Stimulated activated CD4-positive, alpha-beta T cell treated with anti-CD3 and anti-CD28 coated beads, Interleukin-15, amount 100 ng/mL, for 24 hours (primary cell): ENCODE data around the gene CNIH3.
"Not testable (repeated sequence)": the region's sequence is repeated elsewhere in the genome, so short reads cannot be mapped to it uniquely, and the experiment has no call there.

Experiments used
- DNase-seq: peaks from one replicate; pipeline ENCODE4 v3.0.0-alpha.2; 2020

The CNIH3 gene

GRCh38 chr1:224615861-224616755 is at the start of gene CNIH3:
TSS of gene CNIH3 (plus strand) at chr1:224616317. CDS start at chr1:224617175, 858 bp downstream.
- DNase-seq = peak; percentile 59

GRCh38 chr1:224566492-224566891 is 49.6 kb upstream of the CNIH3 start:
- DNase-seq = not testable (repeated sequence)

- DNase-seq = no peak
Measured at GRCh38 chr1:224569276-224569675, 46.8 kb upstream of the CNIH3 start.

- not testable (repeated sequence) for DNase-seq
Measured at GRCh38 chr1:224571975-224572374, 44.1 kb upstream of the CNIH3 start.

- no peak for DNase-seq
Measured at GRCh38 chr1:224579526-224579925, 36.6 kb upstream of the CNIH3 start.

- DNase-seq = no peak
Measured at GRCh38 chr1:224580006-224580405, 36.1 kb upstream of the CNIH3 start.

- no peak for DNase-seq
Measured at GRCh38 chr1:224582041-224582440, 34.1 kb upstream of the CNIH3 start.

GRCh38 chr1:224583774-224584173 is 32.3 kb upstream of the CNIH3 start:
- no peak for DNase-seq

- DNase-seq = no peak
Measured at GRCh38 chr1:224585051-224585450, 31.1 kb upstream of the CNIH3 start.

- no peak for DNase-seq
Measured at GRCh38 chr1:224587051-224587450, 29.1 kb upstream of the CNIH3 start.

- no peak for DNase-seq
Measured at GRCh38 chr1:224588515-224588914, 27.6 kb upstream of the CNIH3 start.

GRCh38 chr1:224589006-224589405 is 27.1 kb upstream of the CNIH3 start:
- no peak for DNase-seq

- DNase-seq = no peak
Measured at GRCh38 chr1:224591326-224591725, 24.8 kb upstream of the CNIH3 start.

GRCh38 chr1:224592636-224593582 is 23.2 kb upstream of the CNIH3 start:
- DNase-seq = no peak

GRCh38 chr1:224594360-224594759 is 21.8 kb upstream of the CNIH3 start:
- no peak for DNase-seq

GRCh38 chr1:224594851-224595250 is 21.3 kb upstream of the CNIH3 start:
- no peak for DNase-seq

- DNase-seq = no peak
Measured at GRCh38 chr1:224605482-224606181, 10.5 kb upstream of the CNIH3 start.

- no peak for DNase-seq
Measured at GRCh38 chr1:224607188-224608148, 8.6 kb upstream of the CNIH3 start.

- no peak for DNase-seq
Measured at GRCh38 chr1:224609333-224609732, 6.8 kb upstream of the CNIH3 start.

- DNase-seq = no peak
Measured at GRCh38 chr1:224612246-224612645, 3.9 kb upstream of the CNIH3 start.

- no peak for DNase-seq
Measured at GRCh38 chr1:224613486-224613885, 2.6 kb upstream of the CNIH3 start.
